GM12878 (cell line): ENCODE measurements around the gene SPOCK1. TPM values are rescaled to one million over a fixed set of nuclear protein-coding genes. Genes with fewer than 3 reads are reported as not detected.

Source experiments
- ATAC-seq: fragments of 200-7000 bp; cut with Tn5 transposase; 3 replicates; pipeline ENCODE4 v1.9.1; 2020; ENCODE audit warnings: mild to moderate bottlenecking, moderate library complexity
- BruUV-seq: library from RNA; stranded (reverse); fragments of 400-500 nt; replicated peaks from 2 replicates; lab custom pipeline; 2021; lab: Mats Ljungman, UMichigan
- CTCF ChIA-PET: fragments of 300-600 bp; sonication (Branson Sonifier 250); formaldehyde crosslinking; extraction: SDS; loops from one replicate; lab custom pipeline; 2021; ENCODE audit warnings: inconsistent platforms; lab: Yijun Ruan, JAX
- POLR2A ChIA-PET: fragments of 350-600 bp; formaldehyde crosslinking; extraction: SDS; loops from one replicate; lab custom pipeline; 2021; ENCODE audit warnings: inconsistent platforms; lab: Charles Lee
- RAD21 ChIA-PET: fragments of 300-600 bp; sonication (Branson Sonifier 250); formaldehyde crosslinking; loops from one replicate; lab custom pipeline; 2023; ENCODE audit warnings: antibody characterized with exemption; ENCODE audit not compliant: unreplicated experiment; lab: Charles Lee
- SMC1A ChIA-PET: fragments of 300-600 bp; sonication (Branson Sonifier 250); formaldehyde crosslinking; loops from one replicate; lab custom pipeline; 2023; ENCODE audit not compliant: unreplicated experiment, uncharacterized antibody; lab: Charles Lee
- DNase-seq: peaks from one replicate; pipeline ENCODE4 v3.0.0-alpha.2; 2011; ENCODE audit warnings: low read depth, low spot score
- FAIRE-seq: peaks from 3 replicates; lab custom pipeline; 2011; peaks lifted over from hg19 to GRCh38; lab: Jason Lieb, UNC
- H2AFZ ChIP-seq: 2 replicates; pipeline ENCODE4 v1.6.0; 2011; ENCODE audit warnings: low read depth, low read length, control low read depth; ENCODE audit not compliant: control insufficient read depth
- H3K27ac ChIP-seq: 2 replicates; pipeline ENCODE4 v1.5.1; 2011; ENCODE audit warnings: control low read depth; ENCODE audit not compliant: control insufficient read depth, insufficient read depth
- H3K27me3 ChIP-seq, 2 experiments: replicated peaks in 1 of 2; 2 replicates each; pipeline versions ENCODE4 v1.6.0 to v1.6.1; 2011; ENCODE audit warnings: low read length in 1 of 2; ENCODE audit not compliant: control insufficient read depth in 2 of 2, insufficient read depth in 2 of 2
- H3K36me3 ChIP-seq, 2 experiments: 2 replicates each; pipeline ENCODE4 v1.5.1; 2011; ENCODE audit warnings: low read length in 1 of 2; ENCODE audit not compliant: control insufficient read depth in 2 of 2, insufficient read depth in 2 of 2
- H3K4me1 ChIP-seq: 2 replicates; pipeline ENCODE4 v1.6.1; 2011; ENCODE audit warnings: mild to moderate bottlenecking, low read length, moderate library complexity, mixed read lengths; ENCODE audit not compliant: control insufficient read depth, insufficient read depth
- H3K4me2 ChIP-seq: 2 replicates; pipeline ENCODE4 v1.6.0; 2011; ENCODE audit warnings: control low read depth; ENCODE audit not compliant: control insufficient read depth, insufficient read depth
- H3K4me3 ChIP-seq: fragments of 200-600 bp; sonication (generic); 2 replicates; pipeline ENCODE4 v1.5.1; 2016
- H3K79me2 ChIP-seq: 2 replicates; pipeline ENCODE4 v1.6.0; 2011; ENCODE audit warnings: low read length; ENCODE audit not compliant: control insufficient read depth, insufficient read depth
- H3K9ac ChIP-seq: 2 replicates; pipeline ENCODE4 v1.8.0; 2011; ENCODE audit warnings: low read length, control low read depth, mixed read lengths; ENCODE audit not compliant: control insufficient read depth, insufficient read depth
- H3K9me3 ChIP-seq: replicated peaks from 3 replicates; pipeline ENCODE4 v1.5.1; 2011; ENCODE audit warnings: mild to moderate bottlenecking, low read length; ENCODE audit not compliant: control insufficient read depth, insufficient read depth
- H4K20me1 ChIP-seq: 2 replicates; pipeline ENCODE4 v1.6.0; 2011; ENCODE audit not compliant: control insufficient read depth, insufficient read depth
- CTCF ChIP-seq, 3 experiments: IDR thresholded peaks in 2 of 3; conservative IDR thresholded peaks in 1 of 3; 2 replicates each; pipeline ENCODE4 v1.5.1; 2011; ENCODE audit warnings: low read depth in 3 of 3, low read length in 3 of 3, mild to moderate bottlenecking in 3 of 3, control low read depth in 2 of 3, moderate library complexity in 2 of 3, inconsistent platforms in 1 of 3, mixed read lengths in 1 of 3; ENCODE audit not compliant: control insufficient read depth in 2 of 3, insufficient read depth in 1 of 3; ENCODE audit errors: extremely low read depth in 1 of 3
- E2F4 ChIP-seq: IDR thresholded peaks from 2 replicates; pipeline ENCODE4 v1.6.1; 2012; ENCODE audit warnings: low read depth, low read length, improper control_type of control experiment
- EGR1 ChIP-seq, 2 experiments: IDR thresholded peaks; 1 replicate in 1 of 2; 2 replicates in 1 of 2; pipeline ENCODE4 v1.6.1; 2011 to 2012; ENCODE audit warnings: low read depth in 2 of 2, low read length in 2 of 2, borderline replicate concordance in 1 of 2, mild to moderate bottlenecking in 1 of 2, moderate library complexity in 1 of 2
- EZH2 ChIP-seq: IDR thresholded peaks from 2 replicates; pipeline ENCODE4 v1.6.1; 2012; ENCODE audit warnings: low read depth, mild to moderate bottlenecking, control low read depth, inconsistent platforms, low read length, borderline replicate concordance; ENCODE audit not compliant: control insufficient read depth
- HSF1 ChIP-seq: fragments of 150-350 bp; IDR thresholded peaks from 2 replicates; pipeline ENCODE4 v1.6.1; 2014; ENCODE audit warnings: mild to moderate bottlenecking, low read depth, low read length
- LARP7 ChIP-seq: fragments of 450-650 bp; IDR thresholded peaks from 2 replicates; pipeline ENCODE4 v1.6.1; 2017; ENCODE audit warnings: mild to moderate bottlenecking
- NFXL1 ChIP-seq: fragments of 450-650 bp; IDR thresholded peaks from 2 replicates; pipeline ENCODE4 v1.6.1; 2017; ENCODE audit warnings: antibody characterized with exemption, mild to moderate bottlenecking, borderline replicate concordance
- PAX5 ChIP-seq: IDR thresholded peaks from 2 replicates; pipeline ENCODE4 v1.6.1; 2011; ENCODE audit warnings: low read depth, low read length, borderline replicate concordance
- PKNOX1 ChIP-seq: fragments of 450-650 bp; IDR thresholded peaks from 2 replicates; pipeline ENCODE4 v1.6.1; 2016; ENCODE audit warnings: mild to moderate bottlenecking
- POLR2AphosphoS5 ChIP-seq: IDR thresholded peaks from 2 replicates; pipeline ENCODE4 v1.6.1; 2011; ENCODE audit warnings: mild to moderate bottlenecking, low read length, inconsistent platforms
- SKIL ChIP-seq: fragments of 450-650 bp; IDR thresholded peaks from 2 replicates; pipeline ENCODE4 v1.6.1; 2017; ENCODE audit warnings: mild to moderate bottlenecking, low read depth, inconsistent platforms; ENCODE audit not compliant: poor library complexity, severe bottlenecking
- SMAD1 ChIP-seq: fragments of 450-650 bp; IDR thresholded peaks from 2 replicates; pipeline ENCODE4 v1.6.1; 2018; ENCODE audit warnings: mild to moderate bottlenecking, low read depth; ENCODE audit not compliant: partially characterized antibody
- TAF1 ChIP-seq: IDR thresholded peaks from 2 replicates; pipeline ENCODE4 v1.6.1; 2011; ENCODE audit warnings: mild to moderate bottlenecking, low read depth, low read length, borderline replicate concordance
- WGBS: methylation state at CpG from one replicate; pipeline ENCODE4 v1.1.6; 2016; ENCODE audit warnings: low lambda C conversion rate; ENCODE audit not compliant: insufficient replicate concordance, insufficient coverage; ENCODE audit errors: missing lambda C conversion rate; 5-methylcytosine and 5-hydroxymethylcytosine counted together
- in situ Hi-C: fragments of 300-500 bp; cut with MboI; formaldehyde crosslinking; loops from 9 replicates; pipeline ENCODE4 v1.14.3; 2018; ENCODE audit warnings: mixed read lengths
- intact Hi-C: fragments of 100-400 bp; cut with micrococcal nuclease; formaldehyde crosslinking; loops from one replicate; pipeline ENCODE4 v1.14.2; 2022; ENCODE audit not compliant: unreplicated experiment
- polyA plus RNA-seq, 11 experiments: library from polyadenylated mRNA; depleted of rRNA in 4 of 11; unstranded in 6 of 11; stranded (reverse) in 5 of 11; fragments of >200 nt; fragmentation: Nextera tagmentation in 4 of 11; fragmentation: Illumina TruSeq in 1 of 11; extraction: Ambion mirVana in 4 of 11; extraction: Trizol in 1 of 11; gene quantifications; 1 replicate in 1 of 11; 2 replicates in 10 of 11; pipeline versions ENCODE4 v1.2.1 to v1.2.3, GENCODE V29; 2011 to 2016; ENCODE audit warnings: inconsistent platforms in 2 of 11, missing spikeins in 2 of 11, low read depth in 1 of 11
- total RNA-seq, 4 experiments: library from RNA; depleted of rRNA in 3 of 4; stranded (reverse); fragments of >200 nt in 3 of 4; fragmentation: Illumina TruSeq in 1 of 4; extraction: Trizol in 1 of 4; gene quantifications; 2 replicates each; pipeline versions ENCODE4 v1.2.1 to v1.2.3, GENCODE V29; 2013 to 2021

The SPOCK1 gene
- total and polyA plus RNA-seq, 10 of the 15 experiments (the other 5 are each of a cell fraction or from before 2014, with no cell fraction given), result 0.06 to 0.68 (median 0.25) TPM; not detected in 3

GRCh38 chr5:137501226-137501625 lies 2.1 kb upstream of the SPOCK1 start (continued):
- no peak for TF ChIP-seq TAF1
- no peak for TF ChIP-seq E2F4
- no peak for TF ChIP-seq PAX5
- TF ChIP-seq LARP7, result no peak
- TF ChIP-seq, all 136 proteins: peak for 0

- DNase-seq (no peak), FAIRE-seq (no peak)
- H3K4me2 ChIP-seq, result no peak overlapping the region
- no peak for TF ChIP-seq PKNOX1
- TF ChIP-seq SMAD1, result no peak
- TF ChIP-seq NFXL1, result no peak
- TF ChIP-seq POLR2AphosphoS5, result no peak
- no peak for TF ChIP-seq CTCF (IDR thresholded peaks at IDR 0.05 in 2 of 3, conservative IDR thresholded peaks at IDR 0.05 in 1 of 3; ENCODE audit: control insufficient read depth in 2 of 3, extremely low read depth in 1 of 3, insufficient read depth in 1 of 3, low read depth in 3 of 3, low read length in 3 of 3)
- no peak for TF ChIP-seq HSF1
- TF ChIP-seq EZH2, result no peak
- no peak for TF ChIP-seq SKIL
- TF ChIP-seq EGR1 (IDR thresholded peaks at IDR 0.05; ENCODE audit: borderline replicate concordance in 1 of 2, low read depth in 2 of 2, low read length in 2 of 2), result no peak
Observed at GRCh38 chr5:137500615-137501225, 1.6 kb upstream of the SPOCK1 start.

More at GRCh38 chr5:137500615-137501225, 1.6 kb upstream of the SPOCK1 start:
- Histone ChIP-seq H3K27ac (no peak overlapping the region), H3K27me3 (peaks cover 4 to 10% of the 10 kb centered on the region in 2 experiments), H4K20me1 (no peaks in the 10 kb centered on the region), H3K36me3 (no peaks in the 10 kb centered on the region), H3K4me1 (no peaks in the 10 kb centered on the region), H3K79me2 (no peaks in the 10 kb centered on the region), H3K9ac (no peak overlapping the region), H3K9me3 (no peaks in the 10 kb centered on the region), H2AFZ (no peak overlapping the region), H3K4me3 (no peak overlapping the region)
- ChIA-PET RAD21 (interaction anchor here (1.9 kb wide), 1 partner anchor 180 kb away, joined by 9 read pairs; no protein-coding TSS in a partner anchor), POLR2A (no interaction called here), SMC1A (no interaction called here), CTCF (interaction anchor here (5.6 kb wide), 1 partner anchor 180 kb away, joined by 23 read pairs; no protein-coding TSS in a partner anchor)
- in situ Hi-C loops (no loop called here), intact Hi-C loops (no loop called here)
- BruUV-seq, result no TSS peak
- ATAC-seq, result no peak
- 44% methylated on average over 11 of the region's 11 CpGs for WGBS
